ENCODE results near the gene CHTOP. TPM values are rescaled to one million over a fixed set of nuclear protein-coding genes. Genes with fewer than 3 reads are reported as not detected.
"Not testable (repeated sequence)": the region's sequence is repeated elsewhere in the genome, so short reads cannot be mapped to it uniquely, and the experiment has no call there.

Gene CHTOP
- total and polyA plus RNA-seq, 3 experiments from 2014 or later, result 70.2 to 98.9 (median 95.9) TPM

DNA sequence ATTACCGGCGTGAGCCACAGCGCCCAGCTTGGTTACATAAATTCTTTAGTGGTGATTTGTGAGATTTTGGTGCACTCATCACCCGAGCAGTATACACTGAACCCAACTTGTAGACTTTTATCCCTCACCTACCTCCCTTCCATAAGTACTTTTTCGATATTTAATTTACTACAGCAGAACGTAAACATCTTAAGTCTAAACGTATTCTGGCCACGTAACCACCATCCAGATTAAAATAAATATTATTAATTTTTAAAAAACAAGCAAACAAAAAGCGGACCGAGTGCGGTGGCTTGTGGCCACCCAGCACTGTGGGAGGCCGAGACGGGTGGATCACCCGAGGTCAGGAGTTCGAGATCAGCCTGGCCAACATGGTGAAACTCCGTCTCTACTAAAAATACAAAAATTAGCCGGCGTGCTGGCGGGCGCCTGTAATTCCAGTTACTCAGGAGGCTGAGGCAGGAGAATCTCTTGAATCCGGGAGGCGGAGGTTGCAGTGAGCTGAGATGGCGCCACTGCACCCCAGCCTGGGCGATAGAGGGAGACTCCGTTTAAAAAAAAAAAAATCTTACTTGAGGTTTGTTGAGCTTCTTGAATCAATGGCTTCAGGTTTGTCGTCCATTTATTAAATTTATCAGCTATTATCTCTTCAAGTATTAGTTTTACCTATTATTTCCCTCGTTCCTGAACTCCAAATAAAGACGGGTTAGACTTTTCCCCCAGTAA lies 37.9 kb downstream of the CHTOP start:
- not testable (repeated sequence) for H3K9me3 Mint-ChIP-seq; H3K9me3 ChIP-seq (ENCODE audit: low read length); H3K4me3 Mint-ChIP-seq; H3K27ac Mint-ChIP-seq; H3K27me3 ChIP-seq (ENCODE audit: insufficient read depth, low read length, poor library complexity, severe bottlenecking); H3K27me3 Mint-ChIP-seq
- CTCF ChIA-PET, result interaction anchor here (0.7 to 2.0 kb wide), 7 partner anchors 9 to 314 kb away, joined by 3 to 6 read pairs (median 3); partner anchors contain the start of genes RAB13 and SNAPIN
- peaks cover 9 to 18% (median 13%) of the 10 kb centered on the region in 3 donors for H3K36me3 Mint-ChIP-seq
- peaks cover 11 to 21% (median 12%) of the 10 kb centered on the region in 3 donors for H3K4me1 Mint-ChIP-seq
- DNase-seq, result peak in 2 of 5 donors; percentile 28 to 67
- H3K4me1 ChIP-seq (ENCODE audit: insufficient read depth, low read length), result peaks cover 30% of the 10 kb centered on the region
- H3K27ac ChIP-seq (ENCODE audit: low read depth, low read length), result peak overlapping the region; percentile 84
- POLR2A ChIA-PET, result interaction anchor here (0.6 to 2.6 kb wide), 6 partner anchors 12 to 319 kb away, joined by 3 to 18 read pairs (median 7); partner anchors contain the start of genes CHTOP, JTB and RPS27
- peaks cover 22% of the 10 kb centered on the region for H3K36me3 ChIP-seq (ENCODE audit: insufficient read depth, low read length)
- peak overlapping the region; percentile 92 for H3K4me3 ChIP-seq (ENCODE audit: low read length)

DNA sequence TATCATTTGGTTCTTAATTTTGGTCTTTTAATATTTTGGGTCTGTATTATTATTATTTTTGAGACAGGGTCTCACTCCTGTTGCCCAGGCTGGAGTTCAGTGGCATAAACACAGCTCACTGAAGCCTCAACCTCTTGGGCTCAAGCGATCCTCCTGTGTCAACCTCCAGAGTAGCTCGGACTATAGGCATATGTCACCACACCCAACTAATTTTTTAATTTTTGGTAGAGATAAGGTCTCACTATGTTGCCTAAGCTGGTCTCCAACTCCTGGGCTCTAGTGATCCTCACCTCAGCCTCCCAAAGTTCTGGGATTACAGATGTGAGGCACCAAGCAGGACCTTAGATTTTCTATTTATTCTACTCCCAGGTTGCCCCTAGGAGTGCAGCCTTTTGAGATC lies 39.6 kb downstream of the CHTOP start:
- Histone ChIP-seq H3K27me3 (ENCODE audit: insufficient read depth, low read length, poor library complexity, severe bottlenecking) (peaks cover 18% of the 10 kb centered on the region), H3K36me3 (ENCODE audit: insufficient read depth, low read length) (peaks cover 4% of the 10 kb centered on the region), H3K4me1 (ENCODE audit: insufficient read depth, low read length) (peaks cover 35% of the 10 kb centered on the region), H3K27ac (ENCODE audit: low read depth, low read length) (no peak overlapping the region), H3K9me3 (ENCODE audit: low read length) (no peaks in the 10 kb centered on the region), H3K4me3 (ENCODE audit: low read length) (no peak overlapping the region)
- CTCF ChIA-PET, result interaction anchor here (0.7 to 1.4 kb wide), 2 partner anchors 14 to 163 kb away, joined by 3 to 4 read pairs; no protein-coding TSS in a partner anchor
- POLR2A ChIA-PET, result no interaction called here
- Mint-ChIP-seq H3K27me3 (peaks cover 12 to 21% of the 10 kb centered on the region in 2 donors), H3K36me3 (peaks cover 0 to 1% (median under 1%) of the 10 kb centered on the region in 3 donors), H3K27ac (peak overlapping the region in 2 of 8 donors; percentile 72 to 93), H3K4me1 (peaks cover 11 to 27% (median 13%) of the 10 kb centered on the region in 3 donors), H3K4me3 (peak overlapping the region; percentile 18 to 80 (median 67)), H3K9me3 (no peaks in the 10 kb centered on the region)
- no peak for DNase-seq

DNA sequence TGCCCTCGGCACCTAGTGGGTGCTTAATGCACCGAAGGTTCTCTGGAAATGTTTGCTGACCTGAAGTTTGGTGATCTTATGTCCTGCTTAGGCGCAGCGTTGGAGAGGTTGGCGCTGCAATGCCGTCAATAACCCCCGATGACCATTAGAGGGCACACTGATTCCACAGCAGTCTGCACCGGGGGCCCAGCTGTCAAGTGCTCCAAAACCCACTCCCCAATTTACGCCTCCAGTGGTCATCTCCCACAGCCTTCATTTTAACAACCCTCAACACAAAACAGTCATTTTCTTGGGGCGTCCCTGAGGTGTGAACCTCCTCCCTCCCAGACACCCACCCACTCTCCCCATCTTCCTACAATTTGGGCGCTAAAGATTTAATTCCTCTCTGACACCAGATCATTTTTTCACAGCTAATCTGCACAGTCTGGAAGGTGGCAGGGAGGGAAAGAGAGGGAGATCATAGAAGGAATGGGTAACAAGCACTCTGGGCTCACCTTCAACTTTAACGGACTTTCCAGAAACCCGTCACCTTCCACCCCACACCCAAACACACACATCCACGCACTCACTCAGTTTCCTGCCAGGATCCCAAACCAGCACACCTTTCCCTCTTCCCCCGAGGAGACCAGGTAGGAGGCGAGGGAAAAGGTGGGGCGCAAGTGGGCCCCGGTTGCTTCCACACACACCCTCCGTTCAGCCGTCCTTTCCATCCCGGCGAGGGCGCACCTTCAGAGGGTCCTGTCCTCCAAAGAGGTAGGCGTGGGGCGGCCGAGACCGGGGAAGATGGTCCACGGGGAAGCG lies 44.1 kb downstream of the CHTOP start:
- DNase-seq, result peak in 3 of 5 donors; percentile 18 to 56 (median 47)
- peaks cover 31 to 56% of the 10 kb centered on the region in 2 donors for H3K27me3 Mint-ChIP-seq
- peak overlapping the region; percentile 45 for H3K4me3 ChIP-seq (ENCODE audit: low read length)
- H3K9me3 ChIP-seq (ENCODE audit: low read length), result no peaks in the 10 kb centered on the region
- H3K4me3 Mint-ChIP-seq, result peak overlapping the region; percentile 65 to 92 (median 80)
- CTCF ChIA-PET, result interaction anchor here (0.8 to 1.8 kb wide), 11 partner anchors 8 to 309 kb away, joined by 3 to 9 read pairs (median 3); partner anchors contain the start of genes INTS3 and RAB13
- H3K9me3 Mint-ChIP-seq, result no peaks in the 10 kb centered on the region
- no peak overlapping the region for H3K27ac ChIP-seq (ENCODE audit: low read depth, low read length)
- H3K36me3 Mint-ChIP-seq, result peaks cover 0 to 1% (median 0%) of the 10 kb centered on the region in 3 donors
- H3K27ac Mint-ChIP-seq, result peak overlapping the region in 1 of 8 donors; percentile 72
- H3K4me1 Mint-ChIP-seq, result peaks cover 20 to 26% (median 22%) of the 10 kb centered on the region in 3 donors
- POLR2A ChIA-PET, result interaction anchor here (1.4 kb wide), 1 partner anchor 44 kb away, joined by 3 read pairs; the partner anchor contains the start of gene CHTOP
- H3K36me3 ChIP-seq (ENCODE audit: insufficient read depth, low read length), result no peaks in the 10 kb centered on the region
- peaks cover 41% of the 10 kb centered on the region for H3K27me3 ChIP-seq (ENCODE audit: insufficient read depth, low read length, poor library complexity, severe bottlenecking)
- peaks cover 20% of the 10 kb centered on the region for H3K4me1 ChIP-seq (ENCODE audit: insufficient read depth, low read length)

DNA sequence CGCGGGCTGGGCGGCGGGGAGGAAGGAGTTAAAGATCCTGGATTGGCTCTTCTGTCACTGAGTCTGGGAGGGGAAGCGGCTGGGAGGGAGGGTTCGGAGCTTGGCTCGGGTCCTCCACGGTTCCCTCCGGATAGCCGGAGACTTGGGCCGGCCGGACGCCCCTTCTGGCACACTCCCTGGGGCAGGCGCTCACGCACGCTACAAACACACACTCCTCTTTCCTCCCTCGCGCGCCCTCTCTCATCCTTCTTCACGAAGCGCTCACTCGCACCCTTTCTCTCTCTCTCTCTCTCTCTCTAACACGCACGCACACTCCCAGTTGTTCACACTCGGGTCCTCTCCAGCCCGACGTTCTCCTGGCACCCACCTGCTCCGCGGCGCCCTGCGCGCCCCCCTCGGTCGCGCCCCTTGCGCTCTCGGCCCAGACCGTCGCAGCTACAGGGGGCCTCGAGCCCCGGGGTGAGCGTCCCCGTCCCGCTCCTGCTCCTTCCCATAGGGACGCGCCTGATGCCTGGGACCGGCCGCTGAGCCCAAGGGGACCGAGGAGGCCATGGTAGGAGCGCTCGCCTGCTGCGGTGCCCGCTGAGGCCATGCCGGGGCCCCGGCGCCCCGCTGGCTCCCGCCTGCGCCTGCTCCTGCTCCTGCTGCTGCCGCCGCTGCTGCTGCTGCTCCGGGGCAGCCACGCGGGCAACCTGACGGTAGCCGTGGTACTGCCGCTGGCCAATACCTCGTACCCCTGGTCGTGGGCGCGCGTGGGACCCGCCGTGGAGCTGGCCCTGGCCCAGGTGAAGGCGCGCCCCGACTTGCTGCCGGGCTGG lies 44.9 kb downstream of the CHTOP start, which contains the start of gene NPR1:
TSS of gene NPR1 (plus strand) at position 170 of the 818 bp plus-strand sequence. CDS start at position 591, 421 bp downstream.
- Mint-ChIP-seq H3K4me1 (peaks cover 20 to 26% (median 22%) of the 10 kb centered on the region in 3 donors), H3K4me3 (peak within 1 kb of the TSS; percentile 82 to 92 (median 87)), H3K9me3 (no peaks in the 10 kb centered on the region), H3K27ac (peak within 1 kb of the TSS in 2 of 8 donors; percentile 63 to 72), H3K36me3 (peaks cover 0 to 1% (median 0%) of the 10 kb centered on the region in 3 donors), H3K27me3 (peaks cover 33 to 60% of the 10 kb centered on the region in 2 donors)
- H3K36me3 ChIP-seq (ENCODE audit: insufficient read depth, low read length), result no peaks in the 10 kb centered on the region
- H3K27me3 ChIP-seq (ENCODE audit: insufficient read depth, low read length, poor library complexity, severe bottlenecking), result peaks cover 41% of the 10 kb centered on the region
- H3K9me3 ChIP-seq (ENCODE audit: low read length), result no peaks in the 10 kb centered on the region
- H3K4me3 ChIP-seq (ENCODE audit: low read length), result peak within 1 kb of the TSS; percentile 45
- H3K4me1 ChIP-seq (ENCODE audit: insufficient read depth, low read length), result peaks cover 20% of the 10 kb centered on the region
- ChIA-PET CTCF (interaction anchor here (0.8 to 1.8 kb wide), 10 partner anchors 8 to 308 kb away, joined by 3 to 9 read pairs (median 3); partner anchors contain the start of genes INTS3 and RAB13), POLR2A (interaction anchor here (1.4 kb wide), 1 partner anchor 45 kb away, joined by 3 read pairs; the partner anchor contains the start of gene CHTOP)
- DNase-seq, result peak in 1 of 5 donors; percentile 10
- H3K27ac ChIP-seq (ENCODE audit: low read depth, low read length), result no peak within 1 kb of the TSS

DNA sequence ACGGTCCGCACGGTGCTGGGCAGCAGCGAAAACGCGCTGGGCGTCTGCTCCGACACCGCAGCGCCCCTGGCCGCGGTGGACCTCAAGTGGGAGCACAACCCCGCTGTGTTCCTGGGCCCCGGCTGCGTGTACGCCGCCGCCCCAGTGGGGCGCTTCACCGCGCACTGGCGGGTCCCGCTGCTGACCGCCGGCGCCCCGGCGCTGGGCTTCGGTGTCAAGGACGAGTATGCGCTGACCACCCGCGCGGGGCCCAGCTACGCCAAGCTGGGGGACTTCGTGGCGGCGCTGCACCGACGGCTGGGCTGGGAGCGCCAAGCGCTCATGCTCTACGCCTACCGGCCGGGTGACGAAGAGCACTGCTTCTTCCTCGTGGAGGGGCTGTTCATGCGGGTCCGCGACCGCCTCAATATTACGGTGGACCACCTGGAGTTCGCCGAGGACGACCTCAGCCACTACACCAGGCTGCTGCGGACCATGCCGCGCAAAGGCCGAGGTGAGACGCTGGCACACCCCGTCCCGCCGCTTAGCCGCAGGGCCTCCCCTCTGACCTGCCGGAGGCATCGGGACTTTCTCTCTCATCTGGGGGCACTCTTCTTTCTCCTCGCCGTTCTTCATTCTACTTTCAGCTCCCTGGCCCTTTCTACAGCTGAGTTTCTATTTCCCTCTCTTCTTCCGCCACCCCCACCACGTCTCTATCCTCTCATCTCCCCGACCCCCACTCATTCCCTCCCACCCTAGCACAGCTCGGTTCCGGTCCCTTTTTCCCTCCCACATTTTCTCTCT lies 45.7 kb downstream of the CHTOP start:
- no peaks in the 10 kb centered on the region for H3K9me3 Mint-ChIP-seq
- peak overlapping the region; percentile 74 to 92 (median 81) for H3K4me3 Mint-ChIP-seq
- H3K27me3 ChIP-seq (ENCODE audit: insufficient read depth, low read length, poor library complexity, severe bottlenecking), result peaks cover 41% of the 10 kb centered on the region
- no peaks in the 10 kb centered on the region for H3K36me3 ChIP-seq (ENCODE audit: insufficient read depth, low read length)
- peak in 2 of 5 donors; percentile 33 to 58 for DNase-seq
- H3K27ac ChIP-seq (ENCODE audit: low read depth, low read length), result no peak overlapping the region
- peaks cover 0 to 1% (median 0%) of the 10 kb centered on the region in 3 donors for H3K36me3 Mint-ChIP-seq
- H3K27me3 Mint-ChIP-seq, result peaks cover 37 to 65% of the 10 kb centered on the region in 2 donors
- no peaks in the 10 kb centered on the region for H3K9me3 ChIP-seq (ENCODE audit: low read length)
- ChIA-PET CTCF (interaction anchor here (0.8 to 1.8 kb wide), 5 partner anchors 8 to 267 kb away, joined by 3 to 9 read pairs (median 4); partner anchors contain the start of gene ILF2), POLR2A (no interaction called here)
- peaks cover 20% of the 10 kb centered on the region for H3K4me1 ChIP-seq (ENCODE audit: insufficient read depth, low read length)
- H3K27ac Mint-ChIP-seq, result peak overlapping the region in 1 of 8 donors; percentile 80
- H3K4me1 Mint-ChIP-seq, result peaks cover 20 to 26% (median 22%) of the 10 kb centered on the region in 3 donors
- H3K4me3 ChIP-seq (ENCODE audit: low read length), result peak overlapping the region; percentile 45

DNA sequence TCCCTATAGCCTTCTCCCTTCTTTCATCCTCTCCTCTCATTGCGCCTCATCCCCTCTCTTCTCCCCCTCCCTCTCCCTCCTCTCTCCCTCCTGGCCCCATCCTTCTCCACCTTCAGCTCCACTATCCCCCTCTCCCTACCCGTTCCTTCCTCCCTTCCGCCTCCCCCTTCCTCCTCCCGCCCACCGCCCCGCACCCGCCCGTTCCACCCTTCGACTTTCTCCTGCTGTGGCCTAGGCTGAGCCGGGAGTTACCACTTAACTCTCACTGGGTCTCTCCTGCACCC lies 46.2 kb downstream of the CHTOP start:
- POLR2A ChIA-PET, result no interaction called here
- no peak overlapping the region for H3K27ac Mint-ChIP-seq

More for the DNA sequence above, 46.2 kb downstream of the CHTOP start:
- Histone ChIP-seq H3K9me3 (ENCODE audit: low read length) (no peaks in the 10 kb centered on the region), H3K4me3 (ENCODE audit: low read length) (no peak overlapping the region), H3K4me1 (ENCODE audit: insufficient read depth, low read length) (peaks cover 20% of the 10 kb centered on the region), H3K27me3 (ENCODE audit: insufficient read depth, low read length, poor library complexity, severe bottlenecking) (peaks cover 41% of the 10 kb centered on the region), H3K36me3 (ENCODE audit: insufficient read depth, low read length) (no peaks in the 10 kb centered on the region), H3K27ac (ENCODE audit: low read depth, low read length) (no peak overlapping the region)
- DNase-seq, result no peak
- H3K36me3 Mint-ChIP-seq, result peaks cover 0 to 1% (median 0%) of the 10 kb centered on the region in 3 donors
- H3K4me1 Mint-ChIP-seq, result peaks cover 20 to 26% (median 22%) of the 10 kb centered on the region in 3 donors
- CTCF ChIA-PET, result interaction anchor here (1.7 kb wide), 1 partner anchor 8 kb away, joined by 6 read pairs; the partner anchor contains the start of gene ILF2
- H3K27me3 Mint-ChIP-seq, result peaks cover 39 to 65% of the 10 kb centered on the region in 2 donors
- H3K9me3 Mint-ChIP-seq, result no peaks in the 10 kb centered on the region
- peak overlapping the region; percentile 74 to 92 (median 81) for H3K4me3 Mint-ChIP-seq

Measured in CD8-positive, alpha-beta memory T cell (primary cell).